LNCAP (cell line): ENCODE results near the gene REELD1.

Source experiments
- TF ChIP-seq, protein P1 (sequence below): fragments of 450-650 bp; IDR thresholded peaks from 2 replicates; pipeline ENCODE4 v1.5.1; 2017; ENCODE audit warnings: mild to moderate bottlenecking

The REELD1 gene

DNA sequence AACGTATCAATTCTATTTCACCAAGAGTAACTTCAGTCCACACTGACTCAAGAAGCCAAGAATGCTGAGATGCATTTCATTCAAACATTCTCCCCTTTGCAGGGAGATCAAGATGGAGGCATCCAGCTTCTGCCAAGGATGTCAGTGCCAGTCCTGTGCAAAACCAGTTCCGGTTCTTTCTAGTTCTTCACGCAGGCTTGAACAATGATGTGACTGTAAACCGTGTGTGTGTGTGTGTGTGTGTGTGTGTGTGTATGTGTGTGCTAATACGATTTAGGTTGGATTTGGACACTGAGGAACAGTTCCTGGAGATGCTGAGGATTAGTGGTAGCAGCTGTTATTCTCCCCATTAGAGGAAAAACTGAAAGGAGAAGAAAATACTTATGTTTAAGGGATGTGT is at the start of gene REELD1:
REELD1 (plus strand) TSS at position 301 of the 400 bp plus-strand sequence. CDS start 2,415 bp downstream, outside the sequence.
- TF ChIP-seq, protein P1, sequence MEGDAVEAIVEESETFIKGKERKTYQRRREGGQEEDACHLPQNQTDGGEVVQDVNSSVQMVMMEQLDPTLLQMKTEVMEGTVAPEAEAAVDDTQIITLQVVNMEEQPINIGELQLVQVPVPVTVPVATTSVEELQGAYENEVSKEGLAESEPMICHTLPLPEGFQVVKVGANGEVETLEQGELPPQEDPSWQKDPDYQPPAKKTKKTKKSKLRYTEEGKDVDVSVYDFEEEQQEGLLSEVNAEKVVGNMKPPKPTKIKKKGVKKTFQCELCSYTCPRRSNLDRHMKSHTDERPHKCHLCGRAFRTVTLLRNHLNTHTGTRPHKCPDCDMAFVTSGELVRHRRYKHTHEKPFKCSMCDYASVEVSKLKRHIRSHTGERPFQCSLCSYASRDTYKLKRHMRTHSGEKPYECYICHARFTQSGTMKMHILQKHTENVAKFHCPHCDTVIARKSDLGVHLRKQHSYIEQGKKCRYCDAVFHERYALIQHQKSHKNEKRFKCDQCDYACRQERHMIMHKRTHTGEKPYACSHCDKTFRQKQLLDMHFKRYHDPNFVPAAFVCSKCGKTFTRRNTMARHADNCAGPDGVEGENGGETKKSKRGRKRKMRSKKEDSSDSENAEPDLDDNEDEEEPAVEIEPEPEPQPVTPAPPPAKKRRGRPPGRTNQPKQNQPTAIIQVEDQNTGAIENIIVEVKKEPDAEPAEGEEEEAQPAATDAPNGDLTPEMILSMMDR, result no peak

DNA sequence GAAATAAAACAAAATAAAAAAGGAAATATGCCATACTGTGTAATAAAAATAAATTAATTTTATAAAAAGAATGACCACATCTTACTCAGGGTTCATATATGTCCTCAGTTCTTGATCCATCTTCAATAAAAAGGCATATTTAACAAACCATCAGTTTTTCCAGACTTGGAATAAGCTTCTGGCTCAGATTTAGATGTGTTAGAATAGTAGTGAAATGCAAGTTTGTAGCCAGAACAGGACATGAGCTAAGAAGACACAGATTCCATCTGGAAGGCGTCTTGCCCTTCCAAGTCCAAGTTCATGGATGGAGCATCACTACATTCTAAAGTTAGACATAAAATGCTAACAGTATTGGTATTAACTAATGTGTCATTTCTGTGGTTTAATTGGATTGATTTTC is 49.1 kb upstream of the REELD1 start:
- TF ChIP-seq, protein P1, result no peak

DNA sequence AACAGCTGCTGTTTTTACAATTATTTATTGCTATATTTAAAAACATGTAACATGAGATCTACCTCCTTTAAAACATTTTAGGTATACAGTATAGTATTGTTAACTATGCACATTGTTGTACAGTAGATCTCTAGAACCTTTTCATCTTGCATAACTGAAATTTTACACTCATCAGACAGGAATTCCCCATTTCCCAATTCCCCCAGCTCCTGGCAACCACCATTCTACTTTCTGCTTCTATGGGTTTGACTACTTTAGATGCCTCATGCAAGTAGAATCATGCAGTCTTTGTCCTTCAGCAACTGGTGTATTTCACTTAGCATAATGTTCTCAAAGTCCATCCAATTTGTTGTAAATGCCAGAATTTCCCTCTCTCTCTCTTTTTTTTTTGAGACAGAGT is 48.5 kb upstream of the REELD1 start:
- TF ChIP-seq, protein P1, result no peak

DNA sequence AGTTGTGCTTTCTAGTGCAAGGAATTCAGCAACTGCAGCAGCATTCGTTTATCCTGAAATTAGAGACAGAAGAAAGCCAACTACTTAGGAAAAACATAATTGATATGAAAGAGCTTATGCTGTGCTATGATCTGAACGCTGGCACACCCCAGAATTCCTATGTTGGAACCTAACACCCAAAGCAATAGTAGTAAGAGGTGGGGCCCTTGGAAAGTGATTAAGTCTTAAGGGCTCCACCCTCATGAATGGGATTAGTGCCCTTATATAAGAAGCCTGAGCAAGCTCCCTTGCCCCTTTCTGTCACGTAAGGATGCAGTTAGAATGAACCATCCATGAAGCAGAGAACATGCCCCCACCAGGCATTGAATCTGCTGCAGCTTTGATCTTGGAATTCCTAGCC is 44.2 kb upstream of the REELD1 start:
- TF ChIP-seq, protein P1, result no peak

DNA sequence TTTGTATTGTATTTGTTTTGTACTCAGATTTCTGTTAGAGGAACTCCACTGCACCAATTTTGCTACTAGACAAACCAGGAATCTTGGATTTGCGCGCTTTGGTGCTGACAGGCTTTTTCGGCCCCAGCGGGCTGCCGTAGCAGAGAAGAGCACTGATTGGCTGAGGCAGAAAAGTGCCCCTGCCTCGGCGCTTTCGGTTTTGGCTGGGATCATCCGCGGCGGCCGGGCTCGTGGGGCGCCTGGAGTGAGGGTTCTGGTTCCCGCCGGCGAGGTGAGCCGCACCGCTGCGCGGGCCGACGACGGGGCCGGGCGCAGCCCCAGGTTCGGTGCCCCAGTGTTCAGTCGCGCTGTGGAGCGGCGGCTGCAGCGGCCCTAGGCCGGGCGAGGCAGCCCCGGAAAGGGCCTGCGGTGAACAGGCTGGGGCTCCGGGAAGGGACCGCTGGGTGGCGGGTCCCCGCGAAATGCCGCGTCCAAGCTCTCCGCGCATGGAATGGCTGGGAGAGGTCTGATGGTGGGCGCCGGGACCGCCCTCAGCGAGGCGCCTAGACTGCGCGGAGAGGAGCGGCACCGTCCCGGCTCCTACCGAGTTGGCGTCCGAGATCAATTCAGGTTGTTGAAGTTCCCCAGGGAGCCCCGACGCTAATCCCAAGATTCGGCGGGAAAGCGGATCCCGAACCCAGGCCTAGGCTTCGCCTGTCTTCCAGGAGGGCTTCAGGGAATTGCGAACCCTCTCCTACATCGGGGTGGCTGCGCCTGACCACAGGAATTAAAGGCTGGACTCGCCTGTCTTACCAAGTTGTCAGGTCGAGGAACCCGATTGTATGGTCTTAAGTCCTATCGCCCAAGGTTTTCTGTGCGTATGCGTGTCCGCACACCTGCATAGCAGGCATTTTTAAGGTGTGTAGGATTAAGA is 38.5 kb upstream of the REELD1 start, which contains the start of gene LSM6:
LSM6 (plus strand) TSS at position 178 of the 913 bp plus-strand sequence. CDS start 7,204 bp downstream, outside the sequence.
- TF ChIP-seq, protein P1, result no peak

DNA sequence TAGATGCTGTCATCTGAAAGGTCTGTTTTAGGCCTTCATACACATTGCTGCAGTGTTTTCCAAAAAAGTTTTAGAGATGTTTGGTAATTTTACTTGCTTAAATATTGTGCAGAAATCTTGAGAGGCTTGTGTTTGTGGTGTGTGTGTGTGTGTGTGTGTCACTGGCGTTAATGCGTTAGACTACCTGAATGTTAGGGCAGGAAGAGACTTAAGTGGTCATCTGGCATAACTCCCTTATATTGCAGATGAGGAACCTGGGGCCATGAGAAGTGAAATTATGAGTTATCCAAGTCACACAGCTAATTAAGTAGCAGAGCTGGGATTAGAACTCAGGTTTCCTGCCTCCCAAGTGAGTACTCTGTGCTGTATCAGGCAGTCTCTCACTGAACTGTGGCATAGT is 37.4 kb upstream of the REELD1 start:
- TF ChIP-seq, protein P1, result no peak

DNA sequence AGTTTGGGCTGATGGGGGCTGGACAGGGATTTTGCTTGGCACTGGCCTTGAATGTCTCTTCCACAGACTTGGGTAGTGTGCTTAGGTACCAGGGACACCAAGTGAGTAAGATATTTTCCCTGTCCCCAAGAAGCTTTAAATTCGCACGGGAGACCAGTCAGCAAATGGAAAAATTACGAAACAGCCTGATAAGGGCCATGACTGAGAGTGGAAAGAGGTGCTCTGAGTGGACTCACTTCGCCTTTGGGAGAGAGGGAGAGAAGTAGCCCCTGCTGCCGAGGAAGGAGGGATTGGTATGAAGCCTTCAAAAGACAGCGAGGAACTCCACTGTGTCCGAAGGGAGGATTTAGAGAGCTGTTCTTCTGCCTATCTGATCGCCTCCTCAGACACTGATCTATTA is 36.2 kb upstream of the REELD1 start:
- TF ChIP-seq, protein P1, result no peak
